Activated T-helper 2 cell treated with anti-CD3 and anti-CD28 coated beads, Interferon-gamma antibody, Interleukin-2, Interleukin-4, amounts not matched to agents 10 μg/mL and 5 μg/mL and 100 μg/mL, durations not matched to agents 14 hours and 24 hours and 36 hours (primary cell): ENCODE data around the gene HSD3B2. TPM values are rescaled to one million over a fixed set of nuclear protein-coding genes. Genes with fewer than 3 reads are reported as not detected.

Source experiments
- DNase-seq: peaks from one replicate; pipeline ENCODE4 v3.0.0; 2021; ENCODE audit warnings: low spot score
- H3K27ac Mint-ChIP-seq: one replicate; pipeline ENCODE4 v1.8.0; 2021; ENCODE audit warnings: mixed read lengths
- H3K27me3 Mint-ChIP-seq: one replicate; pipeline ENCODE4 v1.8.0; 2021; ENCODE audit warnings: low read depth, mixed read lengths
- H3K36me3 Mint-ChIP-seq: one replicate; pipeline ENCODE4 v1.8.0; 2021; ENCODE audit warnings: low read depth, mixed read lengths
- H3K4me1 Mint-ChIP-seq: one replicate; pipeline ENCODE4 v1.8.0; 2021; ENCODE audit warnings: low read depth, mixed read lengths
- H3K4me3 Mint-ChIP-seq: one replicate; pipeline ENCODE4 v1.8.0; 2021; ENCODE audit warnings: low read depth, mild to moderate bottlenecking, moderate library complexity, mixed read lengths
- H3K9me3 Mint-ChIP-seq: one replicate; pipeline ENCODE4 v1.8.0; 2021; ENCODE audit warnings: mixed read lengths
- intact Hi-C: fragments of 100-400 bp; cut with micrococcal nuclease; formaldehyde crosslinking; loops from one replicate; pipeline ENCODE4 v1.15.1; 2023
- total RNA-seq: library from RNA; stranded (reverse); gene quantifications from 2 replicates; pipeline ENCODE4 v1.2.3, GENCODE V29; 2022

HSD3B2 gene
- total RNA-seq, 1 donor from 2014 or later = not detected

DNA sequence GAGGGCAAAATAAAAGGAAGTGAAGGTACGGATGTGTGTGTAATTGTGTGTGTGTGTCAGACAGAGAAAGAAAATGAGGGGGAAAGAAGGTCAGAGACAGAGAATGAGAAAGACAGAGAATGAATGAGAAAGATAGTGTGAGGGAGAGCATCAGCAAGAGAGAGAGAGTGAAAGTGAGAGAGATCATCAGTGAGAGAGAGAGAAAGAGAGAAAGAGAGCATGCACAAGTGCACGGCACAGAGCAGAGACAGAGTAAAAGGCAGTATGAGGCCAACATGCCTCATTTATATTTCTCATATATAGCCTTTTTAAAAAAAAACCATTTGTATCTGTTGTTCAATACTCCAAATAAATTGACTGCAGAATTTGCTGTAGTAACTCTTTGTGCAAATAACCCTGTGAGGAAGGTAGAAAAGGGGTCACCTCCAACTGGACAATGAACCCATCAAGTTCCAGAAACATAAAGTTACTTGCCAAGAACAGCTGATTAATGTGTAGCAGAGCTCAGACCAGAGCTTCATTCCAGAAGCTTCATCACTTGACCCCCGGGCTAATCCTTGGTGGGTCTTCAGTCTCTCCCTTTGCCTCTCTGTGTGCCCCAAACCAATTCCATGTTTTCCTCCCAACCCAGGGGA, 1.2 kb downstream of the HSD3B2 start:
- Mint-ChIP-seq H3K4me1 (no peaks in the 10 kb centered on the region), H3K4me3 (no peak overlapping the region), H3K9me3 (no peaks in the 10 kb centered on the region), H3K36me3 (no peaks in the 10 kb centered on the region), H3K27ac (no peak overlapping the region), H3K27me3 (no peaks in the 10 kb centered on the region)
- no peak for DNase-seq
- intact Hi-C loops = no loop called here

DNA sequence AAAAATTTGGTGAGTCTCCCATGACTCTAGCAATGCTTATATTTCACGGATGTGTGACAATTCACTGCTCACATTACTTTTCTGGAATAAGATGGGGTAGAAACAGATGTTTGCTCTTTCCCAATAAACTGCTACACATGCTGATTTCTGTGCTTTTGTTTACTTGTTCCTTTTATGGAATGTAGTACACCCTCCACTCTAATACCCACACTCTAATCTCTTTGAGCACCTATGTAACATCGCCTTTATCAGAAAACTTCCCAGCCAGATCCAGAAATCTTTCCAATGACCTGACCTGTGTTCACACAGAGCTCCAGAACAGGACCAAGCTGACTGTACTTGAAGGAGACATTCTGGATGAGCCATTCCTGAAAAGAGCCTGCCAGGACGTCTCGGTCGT, 4.2 kb downstream of the HSD3B2 start:
- H3K27me3 Mint-ChIP-seq = no peaks in the 10 kb centered on the region
- no peaks in the 10 kb centered on the region for H3K36me3 Mint-ChIP-seq
- no peaks in the 10 kb centered on the region for H3K4me1 Mint-ChIP-seq
- no peaks in the 10 kb centered on the region for H3K9me3 Mint-ChIP-seq
- no peak overlapping the region for H3K27ac Mint-ChIP-seq
- intact Hi-C loops = no loop called here
- no peak overlapping the region for H3K4me3 Mint-ChIP-seq
- no peak for DNase-seq

DNA sequence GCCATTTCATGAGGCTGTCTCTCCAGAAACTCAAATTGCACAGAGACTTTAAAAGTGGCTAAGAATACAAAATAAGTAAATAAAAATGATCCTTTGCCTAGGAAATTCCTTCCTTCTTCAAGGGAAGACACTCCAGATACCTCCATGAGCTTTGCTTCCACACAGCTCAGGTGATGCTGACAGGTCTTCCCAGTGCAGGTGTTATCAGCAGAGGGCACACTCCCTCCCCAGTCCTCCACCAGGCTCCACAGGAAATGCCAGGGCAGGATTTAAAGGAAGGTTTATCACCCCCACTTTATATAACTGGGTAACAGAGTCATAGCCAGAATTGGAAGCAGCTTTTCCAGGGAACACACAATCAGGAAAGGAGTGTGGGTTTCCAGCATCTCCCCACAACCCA, 5.7 kb downstream of the HSD3B2 start:
- Mint-ChIP-seq H3K4me3 (no peak overlapping the region), H3K27me3 (no peaks in the 10 kb centered on the region), H3K36me3 (no peaks in the 10 kb centered on the region), H3K27ac (no peak overlapping the region), H3K4me1 (no peaks in the 10 kb centered on the region), H3K9me3 (no peaks in the 10 kb centered on the region)
- no peak for DNase-seq
- intact Hi-C loops = no loop called here

DNA sequence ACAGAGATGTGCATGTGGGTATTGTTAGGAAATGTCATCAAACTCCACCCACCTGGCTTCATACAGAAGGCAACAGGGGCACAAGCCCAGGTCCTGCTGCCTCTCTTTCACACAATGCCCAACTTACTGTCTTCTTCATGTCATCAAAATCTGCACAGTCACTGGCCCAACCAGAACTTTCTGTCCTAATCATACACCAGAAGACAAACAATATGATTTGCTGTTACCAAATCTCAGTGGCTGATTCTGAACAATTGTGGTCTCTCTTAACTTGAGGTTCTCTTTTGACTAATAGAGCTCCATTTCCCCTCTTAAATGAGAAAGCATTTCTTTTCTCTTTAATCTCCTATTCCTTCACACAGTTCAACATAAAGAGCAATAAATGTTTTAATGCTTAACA, 7.7 kb downstream of the HSD3B2 start:
- no peaks in the 10 kb centered on the region for H3K9me3 Mint-ChIP-seq
- no peaks in the 10 kb centered on the region for H3K4me1 Mint-ChIP-seq
- no peak overlapping the region for H3K27ac Mint-ChIP-seq
- H3K4me3 Mint-ChIP-seq = no peak overlapping the region
- H3K27me3 Mint-ChIP-seq = no peaks in the 10 kb centered on the region
- H3K36me3 Mint-ChIP-seq = no peaks in the 10 kb centered on the region
- no peak for DNase-seq
- intact Hi-C loops = no loop called here

DNA sequence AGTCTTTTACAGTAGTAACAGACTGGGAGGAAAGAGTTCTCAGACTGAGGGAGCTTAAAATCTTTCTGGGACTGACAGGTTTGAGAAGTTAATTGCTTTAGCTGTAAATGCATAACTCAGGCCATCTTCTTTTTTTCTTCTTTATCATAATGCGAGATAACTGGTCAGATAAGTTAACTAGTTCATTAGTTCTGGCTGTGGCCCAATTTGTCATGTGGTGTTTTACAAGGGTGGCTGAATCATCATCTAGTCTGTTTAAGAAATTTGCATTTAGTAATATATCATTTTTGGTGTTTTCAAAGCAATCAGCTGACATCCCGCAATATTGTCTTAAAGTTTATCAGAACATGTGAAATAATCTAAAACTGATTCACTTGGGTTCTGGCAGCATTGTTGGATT, 14.0 kb downstream of the HSD3B2 start:
- H3K27me3 Mint-ChIP-seq = no peaks in the 10 kb centered on the region
- H3K27ac Mint-ChIP-seq = no peak overlapping the region
- H3K4me3 Mint-ChIP-seq = no peak overlapping the region
- H3K36me3 Mint-ChIP-seq = no peaks in the 10 kb centered on the region
- no peak for DNase-seq
- no peaks in the 10 kb centered on the region for H3K4me1 Mint-ChIP-seq
- H3K9me3 Mint-ChIP-seq = no peaks in the 10 kb centered on the region
- intact Hi-C loops = no loop called here

DNA sequence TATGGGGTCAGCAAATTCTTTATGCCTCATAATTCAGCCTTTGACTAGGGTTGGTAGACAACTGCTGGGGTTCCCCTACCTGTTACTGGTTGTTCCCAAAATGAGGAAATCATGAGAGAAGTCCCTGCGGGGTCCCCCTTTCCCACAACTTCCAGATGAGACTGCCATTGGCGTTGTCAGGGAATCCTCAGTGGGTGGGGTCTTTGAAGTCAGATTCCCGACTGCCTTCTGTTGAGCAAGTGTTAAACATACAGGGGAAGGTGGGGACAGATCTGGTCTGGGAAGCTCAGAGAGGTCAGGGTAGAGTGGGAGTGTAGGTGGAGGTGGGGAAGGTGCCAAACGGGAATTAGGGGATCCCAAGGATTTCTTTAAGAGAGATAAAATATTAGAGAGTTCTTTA, 14.7 kb downstream of the HSD3B2 start:
- H3K27me3 Mint-ChIP-seq = no peaks in the 10 kb centered on the region
- H3K4me1 Mint-ChIP-seq = no peaks in the 10 kb centered on the region
- intact Hi-C loops = no loop called here
- no peak for DNase-seq
- H3K27ac Mint-ChIP-seq = no peak overlapping the region
- H3K36me3 Mint-ChIP-seq = no peaks in the 10 kb centered on the region
- H3K9me3 Mint-ChIP-seq = no peaks in the 10 kb centered on the region
- H3K4me3 Mint-ChIP-seq = no peak overlapping the region

DNA sequence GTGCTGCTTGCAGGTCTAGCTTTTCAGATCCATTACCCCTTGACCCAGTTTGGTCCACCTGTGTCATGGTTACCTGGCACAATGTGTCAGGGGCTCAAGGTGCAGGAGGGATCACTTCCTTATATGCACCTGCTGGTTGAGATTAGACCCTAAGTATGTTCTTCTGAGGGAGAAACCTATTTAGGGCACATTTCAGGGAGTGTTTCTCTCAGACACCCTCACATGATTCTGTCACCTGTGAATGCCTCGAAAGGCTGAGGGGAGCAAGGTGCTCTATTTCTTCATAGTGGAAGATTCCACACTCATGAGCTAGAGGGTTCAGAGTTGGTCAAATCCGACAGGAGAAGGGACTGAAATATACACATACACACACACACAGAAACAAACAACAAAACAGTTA, 15.5 kb downstream of the HSD3B2 start:
- Mint-ChIP-seq H3K27ac (no peak overlapping the region), H3K36me3 (no peaks in the 10 kb centered on the region), H3K4me1 (no peaks in the 10 kb centered on the region), H3K27me3 (no peaks in the 10 kb centered on the region), H3K9me3 (no peaks in the 10 kb centered on the region), H3K4me3 (no peak overlapping the region)
- intact Hi-C loops = no loop called here
- DNase-seq = no peak

DNA sequence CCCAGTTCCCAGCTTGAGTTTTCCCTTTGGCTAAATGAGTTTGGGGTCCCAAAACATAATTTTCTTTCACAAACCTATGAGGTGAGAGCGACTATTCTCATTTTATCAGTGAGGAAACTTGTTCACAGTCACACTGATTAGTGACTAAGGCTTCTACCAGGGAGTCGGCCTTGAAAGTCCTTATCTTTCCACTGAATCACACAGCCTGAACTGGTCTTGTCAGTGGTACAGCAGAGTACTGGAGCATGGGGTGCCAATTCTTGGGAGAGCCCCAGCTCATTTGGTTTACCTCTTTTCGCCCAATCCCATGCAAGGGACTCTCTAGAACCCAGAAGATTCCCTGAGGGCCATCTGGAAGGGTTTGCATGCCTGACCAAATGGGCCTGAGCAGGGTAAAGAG, 16.9 kb downstream of the HSD3B2 start:
- Mint-ChIP-seq H3K9me3 (no peaks in the 10 kb centered on the region), H3K27me3 (no peaks in the 10 kb centered on the region), H3K4me1 (no peaks in the 10 kb centered on the region), H3K4me3 (no peak overlapping the region), H3K27ac (no peak overlapping the region), H3K36me3 (no peaks in the 10 kb centered on the region)
- no peak for DNase-seq
- intact Hi-C loops = no loop called here

DNA sequence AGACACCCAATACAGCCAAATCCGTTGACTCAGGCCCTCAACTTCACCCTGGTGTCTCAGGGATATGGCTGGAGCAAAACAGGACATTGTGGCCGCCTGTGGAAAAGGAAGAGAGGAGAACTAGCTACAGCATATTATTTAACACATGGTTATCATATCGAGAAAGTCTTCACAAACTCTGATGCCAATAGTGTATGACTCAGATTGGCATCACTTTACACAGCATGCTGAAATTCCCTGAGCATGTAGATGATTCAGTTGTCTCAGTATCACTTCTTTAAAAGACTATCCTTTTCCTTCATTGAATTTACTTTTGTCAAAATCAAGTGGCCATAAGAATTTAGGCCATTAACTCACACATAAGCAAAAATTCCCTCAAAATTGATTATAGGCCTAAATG, 20.1 kb downstream of the HSD3B2 start:
- no peak overlapping the region for H3K27ac Mint-ChIP-seq
- H3K4me1 Mint-ChIP-seq = no peaks in the 10 kb centered on the region
- intact Hi-C loops = no loop called here
- peaks cover 3% of the 10 kb centered on the region for H3K27me3 Mint-ChIP-seq
- H3K9me3 Mint-ChIP-seq = no peaks in the 10 kb centered on the region
- no peak overlapping the region for H3K4me3 Mint-ChIP-seq
- no peaks in the 10 kb centered on the region for H3K36me3 Mint-ChIP-seq
- no peak for DNase-seq

DNA sequence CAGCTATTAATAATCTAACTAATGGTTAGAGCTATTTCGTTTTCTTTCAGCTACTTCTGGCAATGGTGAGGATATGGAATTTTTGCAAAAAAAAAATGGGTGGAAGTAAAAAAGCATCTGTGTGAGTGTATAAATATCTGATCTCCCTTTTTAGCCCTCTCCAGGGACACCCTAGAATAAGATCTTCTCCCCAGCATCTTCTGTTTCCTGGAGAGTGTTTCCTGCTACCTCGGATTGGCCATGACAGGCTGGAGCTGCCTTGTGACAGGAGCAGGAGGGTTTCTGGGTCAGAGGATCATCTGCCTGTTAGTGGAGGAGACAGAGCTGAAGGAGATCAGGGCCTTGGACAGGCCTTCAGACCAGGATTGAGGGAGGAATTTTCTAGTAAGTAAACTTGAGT, 23.8 kb downstream of the HSD3B2 start:
- Mint-ChIP-seq H3K4me3 (no peak overlapping the region), H3K4me1 (no peaks in the 10 kb centered on the region), H3K27ac (no peak overlapping the region), H3K27me3 (peaks cover 13% of the 10 kb centered on the region), H3K9me3 (no peaks in the 10 kb centered on the region), H3K36me3 (no peaks in the 10 kb centered on the region)
- DNase-seq = no peak
- intact Hi-C loops = no loop called here

DNA sequence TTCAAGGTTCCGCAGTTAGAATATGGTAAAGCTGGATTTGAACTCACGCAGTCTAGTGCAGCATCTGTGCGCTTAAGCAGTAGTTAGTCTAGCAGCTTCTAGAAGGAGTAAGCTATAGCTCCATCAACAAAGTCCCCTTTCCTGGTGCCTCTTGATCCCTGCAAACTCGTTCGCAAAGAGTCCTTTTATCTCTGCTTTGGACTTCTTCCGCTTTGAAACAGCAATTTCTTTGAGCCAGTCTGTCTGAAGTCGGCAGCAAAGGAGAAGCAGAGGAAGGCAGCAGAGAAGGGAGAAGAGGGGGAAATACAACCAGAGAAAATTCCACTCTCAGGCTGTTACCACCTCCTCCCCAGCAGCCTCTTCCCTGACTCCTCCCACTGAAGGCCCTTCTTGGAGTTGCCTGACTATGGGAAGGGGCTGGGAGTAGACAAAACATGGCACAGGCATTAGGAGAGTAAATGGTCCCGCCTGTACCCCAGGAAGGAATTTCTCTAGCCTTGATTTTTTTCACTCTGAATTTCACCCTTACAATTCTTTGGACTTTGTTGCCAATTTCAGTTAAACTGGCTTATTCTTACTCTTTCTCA, 25.9 kb downstream of the HSD3B2 start:
- DNase-seq = no peak
- Mint-ChIP-seq H3K36me3 (no peaks in the 10 kb centered on the region), H3K4me3 (no peak overlapping the region), H3K27me3 (peaks cover 13% of the 10 kb centered on the region), H3K4me1 (no peaks in the 10 kb centered on the region), H3K27ac (no peak overlapping the region), H3K9me3 (no peaks in the 10 kb centered on the region)
- intact Hi-C loops = no loop called here

DNA sequence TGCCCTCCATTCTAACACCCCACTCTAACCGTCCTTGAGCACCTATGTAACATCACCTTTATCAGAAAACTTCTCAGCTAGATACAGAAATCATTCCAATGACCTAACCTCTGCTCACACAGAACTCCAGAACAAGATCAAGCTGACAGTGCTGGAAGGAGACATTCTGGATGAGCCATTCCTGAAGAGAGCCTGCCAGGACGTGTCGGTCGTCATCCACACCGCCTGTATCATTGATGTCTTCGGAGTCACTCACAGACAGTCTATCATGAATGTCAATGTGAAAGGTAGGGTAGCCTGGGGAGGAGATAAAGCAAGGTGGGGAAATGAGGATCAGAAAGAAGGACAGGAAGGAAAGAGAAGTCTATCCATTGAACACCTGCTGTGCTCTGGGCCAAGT, 27.8 kb downstream of the HSD3B2 start:
- H3K9me3 Mint-ChIP-seq = no peaks in the 10 kb centered on the region
- H3K4me3 Mint-ChIP-seq = no peak overlapping the region
- intact Hi-C loops = no loop called here
- peaks cover 13% of the 10 kb centered on the region for H3K27me3 Mint-ChIP-seq
- no peaks in the 10 kb centered on the region for H3K36me3 Mint-ChIP-seq
- H3K4me1 Mint-ChIP-seq = no peaks in the 10 kb centered on the region
- no peak overlapping the region for H3K27ac Mint-ChIP-seq
- no peak for DNase-seq

DNA sequence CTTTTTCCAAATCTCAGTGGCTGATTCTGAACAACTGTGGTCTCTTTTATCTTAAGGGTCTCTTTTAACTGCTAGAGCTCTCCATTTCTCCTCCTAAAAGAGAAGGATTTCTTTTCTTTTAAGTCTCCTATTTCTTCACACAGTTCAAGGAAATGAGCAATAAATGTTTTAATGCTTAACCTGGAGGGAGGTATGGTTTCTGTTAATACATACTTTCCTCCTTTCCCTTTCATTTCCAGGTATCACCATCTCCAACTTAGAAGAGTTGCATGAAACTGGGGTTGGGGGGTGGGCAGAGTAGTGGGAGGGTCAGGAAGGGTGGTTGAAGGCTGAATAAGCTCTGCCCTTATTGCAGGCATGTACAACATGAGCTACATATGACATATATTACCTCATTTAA, 31.4 kb downstream of the HSD3B2 start:
- no peak overlapping the region for H3K27ac Mint-ChIP-seq
- H3K9me3 Mint-ChIP-seq = no peaks in the 10 kb centered on the region
- H3K27me3 Mint-ChIP-seq = peaks cover 5% of the 10 kb centered on the region
- H3K36me3 Mint-ChIP-seq = no peaks in the 10 kb centered on the region
- intact Hi-C loops = no loop called here
- no peak overlapping the region for H3K4me3 Mint-ChIP-seq
- no peaks in the 10 kb centered on the region for H3K4me1 Mint-ChIP-seq
- no peak for DNase-seq
